ENCODE data around the gene USP48. TPM values are rescaled to one million over a fixed set of nuclear protein-coding genes. Genes with fewer than 3 reads are reported as not detected.

Gene USP48
- total RNA-seq, 1 donor from 2014 or later, result 39.1 TPM

DNA sequence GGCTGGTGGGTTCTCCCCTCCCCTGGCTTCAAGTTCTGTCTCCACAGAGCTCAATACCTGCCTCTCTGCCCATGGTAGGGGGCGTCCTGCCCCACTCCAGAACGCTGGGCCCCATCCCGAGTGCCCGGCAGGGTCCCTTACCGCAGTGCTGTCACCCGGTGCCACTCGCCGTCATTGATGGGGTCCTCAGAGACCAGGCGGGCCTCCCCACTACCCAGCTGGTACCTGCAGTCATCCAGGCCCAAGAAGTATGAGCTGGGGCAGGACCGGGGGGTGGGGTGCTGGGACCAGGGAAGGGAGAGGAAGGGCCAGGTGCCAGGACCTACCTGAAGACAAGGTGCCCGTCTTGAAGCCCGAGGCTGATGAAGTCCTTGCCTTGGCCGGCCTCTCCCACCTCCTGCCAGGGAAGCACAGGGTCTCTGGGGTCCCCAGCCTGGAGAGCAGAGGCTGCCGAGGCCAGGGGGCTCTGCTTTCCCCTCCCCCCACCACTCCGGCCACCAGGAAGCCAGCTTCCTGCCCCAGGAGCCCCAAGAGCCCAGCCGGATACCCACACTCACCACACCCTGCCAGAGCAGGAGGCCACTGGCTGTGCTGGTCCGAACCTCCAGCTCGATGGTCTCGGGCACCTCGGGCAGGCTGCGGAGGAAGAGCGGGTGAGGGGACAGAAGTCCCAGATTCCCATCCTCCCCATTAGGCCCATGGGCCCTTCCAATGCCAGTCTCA lies 41.2 kb upstream of the USP48 start:
- intact Hi-C loops (cut with micrococcal nuclease), result no loop called here
- no peak overlapping the region for H3K4me3 ChIP-seq
- H3K27ac ChIP-seq (replicated peaks), result peak overlapping the region; percentile 42
- H3K36me3 ChIP-seq, result peaks cover 86% of the 10 kb centered on the region
- H3K9me3 ChIP-seq (replicated peaks), result no peaks in the 10 kb centered on the region
- no peaks in the 10 kb centered on the region for H3K27me3 ChIP-seq (ENCODE audit: low read depth)
- DNase-seq, result no peak
- TF ChIP-seq, protein P1, sequence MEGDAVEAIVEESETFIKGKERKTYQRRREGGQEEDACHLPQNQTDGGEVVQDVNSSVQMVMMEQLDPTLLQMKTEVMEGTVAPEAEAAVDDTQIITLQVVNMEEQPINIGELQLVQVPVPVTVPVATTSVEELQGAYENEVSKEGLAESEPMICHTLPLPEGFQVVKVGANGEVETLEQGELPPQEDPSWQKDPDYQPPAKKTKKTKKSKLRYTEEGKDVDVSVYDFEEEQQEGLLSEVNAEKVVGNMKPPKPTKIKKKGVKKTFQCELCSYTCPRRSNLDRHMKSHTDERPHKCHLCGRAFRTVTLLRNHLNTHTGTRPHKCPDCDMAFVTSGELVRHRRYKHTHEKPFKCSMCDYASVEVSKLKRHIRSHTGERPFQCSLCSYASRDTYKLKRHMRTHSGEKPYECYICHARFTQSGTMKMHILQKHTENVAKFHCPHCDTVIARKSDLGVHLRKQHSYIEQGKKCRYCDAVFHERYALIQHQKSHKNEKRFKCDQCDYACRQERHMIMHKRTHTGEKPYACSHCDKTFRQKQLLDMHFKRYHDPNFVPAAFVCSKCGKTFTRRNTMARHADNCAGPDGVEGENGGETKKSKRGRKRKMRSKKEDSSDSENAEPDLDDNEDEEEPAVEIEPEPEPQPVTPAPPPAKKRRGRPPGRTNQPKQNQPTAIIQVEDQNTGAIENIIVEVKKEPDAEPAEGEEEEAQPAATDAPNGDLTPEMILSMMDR (IDR thresholded peaks at IDR 0.05; ENCODE audit: borderline replicate concordance), result no peak
- peaks cover 12% of the 10 kb centered on the region for H3K4me1 ChIP-seq

DNA sequence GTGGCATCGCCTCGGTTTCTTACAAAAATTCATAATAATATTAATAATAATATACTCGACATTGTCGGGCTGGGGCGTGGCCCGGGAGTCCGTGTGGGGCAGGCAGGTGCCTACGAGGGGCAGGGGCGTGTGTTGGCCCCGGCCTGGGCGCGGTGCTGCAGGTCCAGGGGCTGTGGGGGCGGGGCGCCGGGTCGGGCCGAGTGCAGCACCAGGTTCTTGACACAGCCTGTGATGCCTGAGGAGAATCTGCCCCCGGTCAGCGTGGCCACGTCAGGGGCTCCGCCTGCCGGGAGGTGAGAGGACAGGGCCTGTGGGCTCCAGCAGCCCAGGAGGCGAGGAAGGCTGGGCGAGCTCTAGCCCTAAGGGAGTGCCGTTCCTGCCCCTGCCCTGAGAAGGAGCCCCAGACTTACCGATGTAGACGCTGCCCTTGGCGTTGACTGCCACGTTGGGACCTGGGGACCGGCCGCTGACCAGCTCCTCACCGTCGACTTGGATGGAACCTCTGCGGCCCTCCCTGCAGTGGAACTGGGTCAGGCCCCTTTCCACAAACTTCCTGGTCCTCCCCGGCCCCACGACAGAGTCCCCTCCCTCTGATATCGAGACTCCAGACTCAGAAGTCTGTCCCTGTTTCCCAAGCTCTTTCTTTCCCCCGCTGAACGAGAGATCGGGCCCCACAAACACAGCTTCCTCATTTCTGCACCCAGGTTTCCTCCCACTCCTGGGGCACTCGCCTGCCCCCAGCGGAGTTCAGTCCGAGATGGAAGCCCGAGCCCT lies 40.4 kb upstream of the USP48 start:
- TF ChIP-seq, protein P1 (IDR thresholded peaks at IDR 0.05; ENCODE audit: borderline replicate concordance), result no peak
- H3K27me3 ChIP-seq (ENCODE audit: low read depth), result no peaks in the 10 kb centered on the region
- peaks cover 17% of the 10 kb centered on the region for H3K4me1 ChIP-seq
- no peaks in the 10 kb centered on the region for H3K9me3 ChIP-seq (replicated peaks)
- DNase-seq, result no peak
- H3K27ac ChIP-seq (replicated peaks), result no peak overlapping the region
- peaks cover 79% of the 10 kb centered on the region for H3K36me3 ChIP-seq
- H3K4me3 ChIP-seq, result no peak overlapping the region
- intact Hi-C loops (cut with micrococcal nuclease), result no loop called here

DNA sequence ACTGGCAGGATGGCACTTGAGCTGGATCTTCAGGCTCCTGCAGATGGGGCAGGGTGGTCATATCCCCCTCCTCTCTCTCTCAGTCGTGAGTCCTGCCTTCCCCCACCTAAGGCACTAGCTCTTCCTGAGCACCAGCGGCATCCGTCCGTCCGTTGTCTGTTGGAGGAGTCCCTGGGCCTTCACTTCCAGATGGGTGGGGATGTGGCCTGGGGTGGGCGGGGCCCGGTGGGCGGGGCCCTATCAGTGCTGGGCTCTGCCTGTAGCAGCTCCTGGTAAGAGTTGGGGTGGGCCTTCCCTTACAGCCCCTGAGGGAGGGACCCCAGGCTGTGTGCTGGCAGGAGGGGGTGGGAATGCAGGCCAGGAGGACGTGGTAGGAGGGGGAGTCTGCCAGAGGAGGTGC lies 39.4 kb upstream of the USP48 start:
- Histone ChIP-seq H3K9me3 (replicated peaks) (no peaks in the 10 kb centered on the region), H3K4me3 (no peak overlapping the region), H3K4me1 (peaks cover 20% of the 10 kb centered on the region), H3K36me3 (peaks cover 68% of the 10 kb centered on the region), H3K27ac (replicated peaks) (no peak overlapping the region), H3K27me3 (ENCODE audit: low read depth) (no peaks in the 10 kb centered on the region)
- TF ChIP-seq, protein P1 (IDR thresholded peaks at IDR 0.05; ENCODE audit: borderline replicate concordance), result no peak
- intact Hi-C loops (cut with micrococcal nuclease), result no loop called here
- DNase-seq, result no peak

DNA sequence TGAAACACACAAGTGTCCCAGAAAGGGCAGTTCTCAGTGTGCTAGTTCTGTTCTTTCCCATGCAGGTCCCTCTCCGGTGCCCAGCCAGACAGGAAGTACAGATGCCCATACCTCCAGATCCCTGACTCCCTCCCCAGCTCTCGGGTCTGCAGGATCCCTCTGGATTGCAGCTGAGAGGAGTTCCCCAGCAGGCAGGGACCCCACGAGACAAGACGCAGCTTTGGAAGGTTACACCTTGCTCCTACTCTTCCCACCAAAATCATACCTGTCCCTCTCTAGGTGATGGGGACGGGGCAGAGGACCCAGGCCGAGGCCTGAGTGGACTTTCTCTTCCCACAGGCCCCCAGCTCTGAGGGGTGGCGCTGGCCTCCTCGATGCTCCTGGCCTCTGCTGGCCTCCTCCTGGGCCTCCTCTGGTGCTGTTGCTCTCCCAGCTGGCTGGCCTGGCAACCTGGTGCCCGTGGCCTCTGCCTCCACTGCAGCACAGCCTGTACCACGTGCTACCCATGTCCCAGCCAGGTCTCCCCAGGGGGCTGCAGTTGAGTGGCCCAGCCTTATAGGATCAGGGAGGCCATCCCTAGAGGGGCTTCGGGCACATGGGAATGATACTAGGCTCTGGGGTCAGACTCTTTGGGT lies 38.6 kb upstream of the USP48 start:
- Histone ChIP-seq H3K4me1 (peaks cover 20% of the 10 kb centered on the region), H3K4me3 (no peak overlapping the region), H3K36me3 (peaks cover 60% of the 10 kb centered on the region), H3K9me3 (replicated peaks) (no peaks in the 10 kb centered on the region), H3K27me3 (ENCODE audit: low read depth) (no peaks in the 10 kb centered on the region), H3K27ac (replicated peaks) (no peak overlapping the region)
- intact Hi-C loops (cut with micrococcal nuclease), result no loop called here
- TF ChIP-seq, protein P1 (IDR thresholded peaks at IDR 0.05; ENCODE audit: borderline replicate concordance), result no peak
- DNase-seq, result no peak

DNA sequence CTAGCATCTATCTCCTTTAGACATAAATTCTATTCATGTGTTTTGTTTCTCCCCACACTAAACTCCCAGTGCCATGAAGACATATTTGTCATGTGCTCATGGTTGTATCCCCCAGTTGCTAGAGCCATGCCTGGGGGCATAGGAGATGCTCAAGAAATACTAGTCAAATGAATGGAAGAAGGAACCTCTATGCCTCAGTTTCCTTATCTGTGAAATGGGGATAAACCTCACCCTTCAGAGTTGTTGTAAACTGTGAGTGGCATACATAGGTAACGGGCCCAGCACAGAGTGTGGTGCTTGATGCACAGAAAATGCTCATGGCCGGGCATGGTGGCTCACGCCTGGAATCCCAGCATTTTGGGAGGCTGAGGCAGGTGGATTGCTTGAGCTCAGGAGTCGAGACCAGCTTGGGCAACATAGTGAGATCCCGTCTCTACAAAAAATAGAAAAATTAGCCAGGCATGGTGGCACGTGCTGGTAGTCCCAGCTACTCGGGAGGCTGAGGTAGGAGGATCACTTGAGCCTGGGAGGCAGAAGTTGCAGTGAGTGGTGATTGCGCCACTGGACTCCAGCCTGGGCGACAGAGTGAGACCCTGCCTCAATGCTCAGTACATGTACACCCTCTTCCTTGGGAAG lies 37.8 kb upstream of the USP48 start:
- Histone ChIP-seq H3K4me1 (peaks cover 20% of the 10 kb centered on the region), H3K36me3 (peaks cover 52% of the 10 kb centered on the region), H3K4me3 (no peak overlapping the region), H3K9me3 (replicated peaks) (no peaks in the 10 kb centered on the region), H3K27ac (replicated peaks) (no peak overlapping the region), H3K27me3 (ENCODE audit: low read depth) (no peaks in the 10 kb centered on the region)
- intact Hi-C loops (cut with micrococcal nuclease), result no loop called here
- DNase-seq, result no peak
- TF ChIP-seq, protein P1 (IDR thresholded peaks at IDR 0.05; ENCODE audit: borderline replicate concordance), result no peak

Measured in left ventricle myocardium inferior (tissue), 1 donor.